ENCODE measurements around the gene LRP1B.

LRP1B gene

DNA sequence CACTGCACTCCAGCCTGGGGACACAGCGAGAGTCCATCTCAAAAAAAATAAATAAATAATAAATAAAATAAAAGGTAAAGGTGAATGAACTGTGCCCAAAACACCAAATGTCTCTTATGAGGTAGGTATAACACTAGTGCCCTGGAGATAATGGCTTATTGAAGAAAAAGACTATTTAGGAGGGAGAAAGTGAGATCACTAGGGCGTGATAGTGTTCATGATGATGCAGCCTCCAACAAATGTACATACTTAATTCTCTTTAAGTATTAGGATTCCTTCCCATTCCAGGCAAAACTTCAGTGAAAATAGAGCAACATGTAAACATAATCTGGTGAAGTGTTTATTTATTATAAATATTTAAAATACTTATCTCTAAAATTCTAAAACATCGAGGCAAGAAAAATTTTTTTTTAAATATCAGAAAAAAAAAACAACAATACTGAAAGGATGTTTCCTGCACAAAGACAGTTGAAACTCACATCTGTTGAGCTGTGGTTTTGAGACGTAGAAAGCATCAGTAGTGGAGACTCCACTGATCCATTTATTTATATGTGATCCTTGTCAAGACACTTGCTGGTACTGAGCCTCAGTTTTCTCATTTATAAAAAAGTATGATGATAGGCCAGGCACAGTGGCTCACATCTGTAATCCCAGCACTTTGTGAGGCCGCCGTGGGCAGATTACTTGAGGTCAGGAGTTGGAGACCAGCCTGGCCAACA is 183.3 kb downstream of the LRP1B start:
- ATAC-seq (ENCODE audit: insufficient read depth, low read depth) (no peak), DNase-seq (no peak)
- Histone ChIP-seq H3K4me3 (ENCODE audit: low read depth in 1 of 2, low read length in 2 of 2) (no peak overlapping the region), H3K9ac (ENCODE audit: low read depth, low read length) (no peak overlapping the region), H3K4me1 (ENCODE audit: insufficient read depth, low read length) (no peaks in the 10 kb centered on the region), H3K36me3 (ENCODE audit: insufficient read depth, low read length) (no peaks in the 10 kb centered on the region), H3K4me2 (ENCODE audit: insufficient read depth, low read length) (no peak overlapping the region), H4K20me1 (ENCODE audit: insufficient read depth, low read length) (no peaks in the 10 kb centered on the region), H3K27me3 (ENCODE audit: insufficient read depth, low read length, poor library complexity) (no peaks in the 10 kb centered on the region), H3K27ac (ENCODE audit: low read length) (no peak overlapping the region), H3K79me2 (ENCODE audit: insufficient read depth, low read length) (no peaks in the 10 kb centered on the region), H3K9me3 (ENCODE audit: insufficient read depth, low read length, severe bottlenecking) (no peaks in the 10 kb centered on the region), H2AFZ (ENCODE audit: low read depth, low read length) (no peak overlapping the region)
- TF ChIP-seq, protein P1, sequence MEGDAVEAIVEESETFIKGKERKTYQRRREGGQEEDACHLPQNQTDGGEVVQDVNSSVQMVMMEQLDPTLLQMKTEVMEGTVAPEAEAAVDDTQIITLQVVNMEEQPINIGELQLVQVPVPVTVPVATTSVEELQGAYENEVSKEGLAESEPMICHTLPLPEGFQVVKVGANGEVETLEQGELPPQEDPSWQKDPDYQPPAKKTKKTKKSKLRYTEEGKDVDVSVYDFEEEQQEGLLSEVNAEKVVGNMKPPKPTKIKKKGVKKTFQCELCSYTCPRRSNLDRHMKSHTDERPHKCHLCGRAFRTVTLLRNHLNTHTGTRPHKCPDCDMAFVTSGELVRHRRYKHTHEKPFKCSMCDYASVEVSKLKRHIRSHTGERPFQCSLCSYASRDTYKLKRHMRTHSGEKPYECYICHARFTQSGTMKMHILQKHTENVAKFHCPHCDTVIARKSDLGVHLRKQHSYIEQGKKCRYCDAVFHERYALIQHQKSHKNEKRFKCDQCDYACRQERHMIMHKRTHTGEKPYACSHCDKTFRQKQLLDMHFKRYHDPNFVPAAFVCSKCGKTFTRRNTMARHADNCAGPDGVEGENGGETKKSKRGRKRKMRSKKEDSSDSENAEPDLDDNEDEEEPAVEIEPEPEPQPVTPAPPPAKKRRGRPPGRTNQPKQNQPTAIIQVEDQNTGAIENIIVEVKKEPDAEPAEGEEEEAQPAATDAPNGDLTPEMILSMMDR (IDR thresholded peaks at IDR 0.05; ENCODE audit: borderline replicate concordance, extremely low read depth, low read length, poor library complexity, severe bottlenecking) = no peak
- no peak for TF ChIP-seq EZH2 (IDR thresholded peaks at IDR 0.05; ENCODE audit: borderline replicate concordance, low read depth, low read length, severe bottlenecking)

DNA sequence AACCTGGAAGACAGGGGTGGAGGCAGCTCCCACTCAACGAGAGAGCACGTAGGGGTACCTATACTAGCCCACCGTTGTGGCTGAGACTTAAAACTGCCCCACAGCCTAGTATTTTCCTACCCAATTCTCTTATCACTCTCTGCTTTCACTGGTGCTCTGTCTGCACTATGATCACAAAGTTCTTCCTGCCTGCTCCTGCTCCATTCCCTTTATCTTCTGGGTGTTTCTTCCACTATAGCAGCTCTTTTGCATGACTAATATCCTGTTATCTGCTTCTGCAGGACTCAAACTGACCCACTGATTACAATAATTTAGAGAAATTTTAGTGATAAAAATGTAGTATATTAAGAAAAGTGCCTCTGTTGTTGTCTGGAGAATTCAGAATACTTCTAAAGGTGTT is 184.8 kb downstream of the LRP1B start:
- no peak for DNase-seq
- H3K36me3 ChIP-seq (ENCODE audit: insufficient read depth, low read length) = no peaks in the 10 kb centered on the region
- no peaks in the 10 kb centered on the region for H3K9me3 ChIP-seq (ENCODE audit: insufficient read depth, low read length, severe bottlenecking)
- no peak overlapping the region for H3K4me2 ChIP-seq (ENCODE audit: insufficient read depth, low read length)
- no peak overlapping the region for H3K9ac ChIP-seq (ENCODE audit: low read depth, low read length)
- TF ChIP-seq, protein P1 (IDR thresholded peaks at IDR 0.05; ENCODE audit: borderline replicate concordance, extremely low read depth, low read length, poor library complexity, severe bottlenecking) = no peak
- TF ChIP-seq EZH2 (IDR thresholded peaks at IDR 0.05; ENCODE audit: borderline replicate concordance, low read depth, low read length, severe bottlenecking) = no peak
- H2AFZ ChIP-seq (ENCODE audit: low read depth, low read length) = no peak overlapping the region
- ATAC-seq (ENCODE audit: insufficient read depth, low read depth) = no peak
- no peaks in the 10 kb centered on the region for H3K4me1 ChIP-seq (ENCODE audit: insufficient read depth, low read length)
- no peaks in the 10 kb centered on the region for H4K20me1 ChIP-seq (ENCODE audit: insufficient read depth, low read length)
- H3K27ac ChIP-seq (ENCODE audit: low read length) = no peak overlapping the region
- H3K4me3 ChIP-seq (ENCODE audit: low read depth in 1 of 2, low read length in 2 of 2) = no peak overlapping the region
- H3K27me3 ChIP-seq (ENCODE audit: insufficient read depth, low read length, poor library complexity) = no peaks in the 10 kb centered on the region
- H3K79me2 ChIP-seq (ENCODE audit: insufficient read depth, low read length) = no peaks in the 10 kb centered on the region

DNA sequence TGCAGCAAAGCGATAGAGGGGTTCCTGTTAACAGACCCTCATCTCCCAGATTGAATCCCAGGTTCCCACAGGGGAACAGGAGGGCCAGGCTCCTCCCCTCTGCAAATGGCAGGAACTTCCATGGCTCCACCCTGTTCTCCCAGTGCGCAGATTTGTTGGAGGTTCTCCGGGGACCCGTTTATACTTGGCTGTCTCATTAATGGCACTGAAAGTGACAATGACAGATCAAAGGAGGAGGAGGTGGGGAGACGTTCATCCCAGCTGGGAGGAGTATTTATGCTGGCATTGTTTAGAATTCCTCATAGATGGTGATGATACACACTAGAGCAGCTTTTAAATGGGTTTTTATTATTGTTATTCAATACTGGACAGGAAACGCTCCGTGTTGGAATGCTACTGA is 186.9 kb downstream of the LRP1B start:
- Histone ChIP-seq H3K36me3 (ENCODE audit: insufficient read depth, low read length) (no peaks in the 10 kb centered on the region), H3K27me3 (ENCODE audit: insufficient read depth, low read length, poor library complexity) (no peaks in the 10 kb centered on the region), H3K9me3 (ENCODE audit: insufficient read depth, low read length, severe bottlenecking) (no peaks in the 10 kb centered on the region), H2AFZ (ENCODE audit: low read depth, low read length) (no peak overlapping the region), H3K79me2 (ENCODE audit: insufficient read depth, low read length) (no peaks in the 10 kb centered on the region), H3K27ac (ENCODE audit: low read length) (no peak overlapping the region), H3K9ac (ENCODE audit: low read depth, low read length) (no peak overlapping the region), H3K4me1 (ENCODE audit: insufficient read depth, low read length) (no peaks in the 10 kb centered on the region), H3K4me2 (ENCODE audit: insufficient read depth, low read length) (no peak overlapping the region), H4K20me1 (ENCODE audit: insufficient read depth, low read length) (no peaks in the 10 kb centered on the region), H3K4me3 (ENCODE audit: low read depth in 1 of 2, low read length in 2 of 2) (no peak overlapping the region)
- DNase-seq (no peak), ATAC-seq (ENCODE audit: insufficient read depth, low read depth) (no peak)
- TF ChIP-seq, protein P1 (IDR thresholded peaks at IDR 0.05; ENCODE audit: borderline replicate concordance, extremely low read depth, low read length, poor library complexity, severe bottlenecking) = no peak
- no peak for TF ChIP-seq EZH2 (IDR thresholded peaks at IDR 0.05; ENCODE audit: borderline replicate concordance, low read depth, low read length, severe bottlenecking)

All from DND-41 (cell line).